Suprapubic skin (tissue), 4 donors: ENCODE data around the gene TSKU. TPM values are rescaled to one million over a fixed set of nuclear protein-coding genes. Genes with fewer than 3 reads are reported as not detected.
"Not testable (repeated sequence)": the region's sequence is repeated elsewhere in the genome, so short reads cannot be mapped to it uniquely, and the experiment has no call there.

Experiments used
- DNase-seq, 2 donors: peaks; one replicate each; pipeline ENCODE4 v3.0.0-alpha.2; 2019; ENCODE audit warnings: low spot score in 2 of 2
- H3K27ac ChIP-seq: fragments of 200-600 bp; sonication (generic); one replicate; pipeline ENCODE4 v1.5.1; 2019
- H3K27me3 ChIP-seq: fragments of 200-600 bp; sonication (generic); one replicate; pipeline ENCODE4 v1.5.1; 2019
- H3K36me3 ChIP-seq: fragments of 200-600 bp; sonication (generic); one replicate; pipeline ENCODE4 v1.5.1; 2019
- H3K4me1 ChIP-seq: fragments of 200-600 bp; sonication (generic); one replicate; pipeline ENCODE4 v1.5.1; 2019
- H3K4me3 ChIP-seq: fragments of 200-600 bp; sonication (generic); one replicate; pipeline ENCODE4 v1.5.1; 2019; ENCODE audit warnings: mild to moderate bottlenecking
- H3K9me3 ChIP-seq: fragments of 200-600 bp; sonication (generic); one replicate; pipeline ENCODE4 v1.5.1; 2019
- EP300 ChIP-seq: sonication (generic); formaldehyde crosslinking; IDR thresholded peaks from one replicate; pipeline ENCODE4 v1.6.1; 2017; ENCODE audit warnings: antibody characterized with exemption
- POLR2A ChIP-seq, 2 donors: fragments of 450-650 bp; IDR thresholded peaks; one replicate each; pipeline ENCODE4 v1.6.1; 2017; ENCODE audit warnings: antibody characterized with exemption in 2 of 2, mild to moderate bottlenecking in 2 of 2, moderate library complexity in 2 of 2
- POLR2AphosphoS5 ChIP-seq, 3 donors: sonication (generic); formaldehyde crosslinking; IDR thresholded peaks; one replicate each; pipeline ENCODE4 v1.6.1; 2017; ENCODE audit warnings: antibody characterized with exemption in 3 of 3
- WGBS: methylation state at CpG from one replicate; pipeline ENCODE4 v1.1.5; 2018; 5-methylcytosine and 5-hydroxymethylcytosine counted together
- total RNA-seq, 4 donors: library from RNA; depleted of rRNA; stranded (reverse); fragments of >200 nt; gene quantifications; one replicate each; pipeline ENCODE4 v1.1.0, GENCODE V29; 2016
- TF ChIP-seq, protein P1 (sequence below), 2 donors: fragments of 200-600 bp in 1 of 2; fragments of 450-650 bp in 1 of 2; sonication (generic) in 1 of 2; IDR thresholded peaks; one replicate each; pipeline ENCODE4 v1.5.1; 2016 to 2019; ENCODE audit warnings: antibody characterized with exemption in 2 of 2, mild to moderate bottlenecking in 1 of 2, moderate library complexity in 1 of 2

TSKU gene
- total RNA-seq, 4 donors from 2014 or later, result 85.5 to 155 (median 128) TPM

DNA sequence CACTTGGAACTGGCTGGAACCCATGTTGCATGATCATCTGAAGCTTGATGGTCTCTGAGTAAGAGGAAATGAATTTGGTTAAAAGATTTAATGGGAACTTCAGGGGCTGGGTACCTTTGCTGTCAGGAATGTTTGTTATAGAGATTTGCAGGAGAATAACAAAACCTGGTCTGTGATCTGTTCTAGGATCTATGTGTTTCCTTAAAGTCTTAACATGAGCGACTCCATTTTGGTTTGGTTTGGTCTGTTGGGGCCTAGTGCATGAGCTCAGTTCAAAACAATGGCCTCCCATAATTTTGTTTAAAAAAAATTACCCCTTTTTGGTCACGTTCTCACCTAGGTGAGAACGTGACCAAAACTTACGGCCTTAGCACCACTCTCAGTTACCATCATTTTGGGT, 28.1 kb downstream of the TSKU start:
- H3K36me3 ChIP-seq, result no peaks in the 10 kb centered on the region
- H3K27ac ChIP-seq, result no peak overlapping the region
- 100% methylated on average over 4 of the region's 4 CpGs for WGBS
- TF ChIP-seq EP300, result no peak
- no peak for TF ChIP-seq POLR2AphosphoS5 (IDR thresholded peaks at IDR 0.05)
- TF ChIP-seq POLR2A (IDR thresholded peaks at IDR 0.05), result no peak
- TF ChIP-seq, protein P1, sequence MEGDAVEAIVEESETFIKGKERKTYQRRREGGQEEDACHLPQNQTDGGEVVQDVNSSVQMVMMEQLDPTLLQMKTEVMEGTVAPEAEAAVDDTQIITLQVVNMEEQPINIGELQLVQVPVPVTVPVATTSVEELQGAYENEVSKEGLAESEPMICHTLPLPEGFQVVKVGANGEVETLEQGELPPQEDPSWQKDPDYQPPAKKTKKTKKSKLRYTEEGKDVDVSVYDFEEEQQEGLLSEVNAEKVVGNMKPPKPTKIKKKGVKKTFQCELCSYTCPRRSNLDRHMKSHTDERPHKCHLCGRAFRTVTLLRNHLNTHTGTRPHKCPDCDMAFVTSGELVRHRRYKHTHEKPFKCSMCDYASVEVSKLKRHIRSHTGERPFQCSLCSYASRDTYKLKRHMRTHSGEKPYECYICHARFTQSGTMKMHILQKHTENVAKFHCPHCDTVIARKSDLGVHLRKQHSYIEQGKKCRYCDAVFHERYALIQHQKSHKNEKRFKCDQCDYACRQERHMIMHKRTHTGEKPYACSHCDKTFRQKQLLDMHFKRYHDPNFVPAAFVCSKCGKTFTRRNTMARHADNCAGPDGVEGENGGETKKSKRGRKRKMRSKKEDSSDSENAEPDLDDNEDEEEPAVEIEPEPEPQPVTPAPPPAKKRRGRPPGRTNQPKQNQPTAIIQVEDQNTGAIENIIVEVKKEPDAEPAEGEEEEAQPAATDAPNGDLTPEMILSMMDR (IDR thresholded peaks at IDR 0.05), result no peak
- peaks cover 6% of the 10 kb centered on the region for H3K9me3 ChIP-seq
- H3K27me3 ChIP-seq, result no peaks in the 10 kb centered on the region
- peaks cover 23% of the 10 kb centered on the region for H3K4me1 ChIP-seq
- H3K4me3 ChIP-seq, result no peak overlapping the region
- DNase-seq, result peak in 1 of 2 donors; percentile 4

DNA sequence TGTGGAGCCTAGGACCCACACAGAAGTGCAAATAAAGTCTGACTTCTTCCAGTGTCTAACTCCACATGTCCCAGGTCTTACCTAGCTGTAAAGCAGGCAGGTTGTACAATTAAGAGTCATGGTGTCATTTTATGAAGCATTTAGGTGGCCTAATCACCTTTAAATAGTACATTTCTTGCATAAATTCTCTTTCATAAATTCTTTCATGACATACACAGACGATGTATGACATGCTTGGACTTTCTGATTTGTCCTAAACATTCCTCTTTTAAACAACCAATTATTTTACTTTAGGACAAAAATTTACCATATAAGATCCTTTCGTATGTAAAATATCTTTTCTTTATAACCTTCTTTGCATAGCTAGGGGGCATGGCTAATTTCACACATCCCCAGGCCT, 31.3 kb downstream of the TSKU start:
- H3K9me3 ChIP-seq, result peaks cover 6% of the 10 kb centered on the region
- 94% methylated on average over 2 of the region's 2 CpGs for WGBS
- no peak overlapping the region for H3K4me3 ChIP-seq

DNA sequence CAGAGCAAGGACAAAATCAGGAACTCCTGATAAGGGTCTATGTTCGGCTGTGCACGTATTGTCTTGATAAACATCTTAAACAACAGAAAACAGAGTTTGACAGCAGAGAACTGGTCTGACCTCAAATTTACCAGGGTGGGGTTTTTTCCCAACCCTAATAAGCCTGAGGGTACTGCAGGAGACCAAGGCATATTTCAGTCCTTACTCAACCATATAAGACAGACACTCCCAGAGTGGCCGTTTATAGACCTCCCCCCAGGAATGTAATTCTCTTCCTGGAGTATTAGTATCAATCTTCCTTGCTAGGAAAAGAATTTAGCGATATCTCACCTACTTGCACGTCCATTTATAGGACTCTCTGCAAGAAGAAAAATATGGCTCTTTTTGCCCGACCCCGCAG, 32.5 kb downstream of the TSKU start:
- H3K9me3 ChIP-seq, DNase-seq, H3K27me3 ChIP-seq, H3K4me3 ChIP-seq, H3K4me1 ChIP-seq, H3K27ac ChIP-seq, H3K36me3 ChIP-seq: not testable (repeated sequence)
- 88% methylated on average over 7 of the region's 7 CpGs for WGBS

More for the DNA sequence above, 31.3 kb downstream of the TSKU start:
- H3K36me3 ChIP-seq, result no peaks in the 10 kb centered on the region
- H3K27ac ChIP-seq, result no peak overlapping the region
- DNase-seq, result no peak
- H3K27me3 ChIP-seq, result no peaks in the 10 kb centered on the region
- TF ChIP-seq, protein P1 (IDR thresholded peaks at IDR 0.05), result no peak
- TF ChIP-seq EP300 (no peak), POLR2A (IDR thresholded peaks at IDR 0.05) (no peak), POLR2AphosphoS5 (IDR thresholded peaks at IDR 0.05) (no peak)
- peaks cover 4% of the 10 kb centered on the region for H3K4me1 ChIP-seq

DNA sequence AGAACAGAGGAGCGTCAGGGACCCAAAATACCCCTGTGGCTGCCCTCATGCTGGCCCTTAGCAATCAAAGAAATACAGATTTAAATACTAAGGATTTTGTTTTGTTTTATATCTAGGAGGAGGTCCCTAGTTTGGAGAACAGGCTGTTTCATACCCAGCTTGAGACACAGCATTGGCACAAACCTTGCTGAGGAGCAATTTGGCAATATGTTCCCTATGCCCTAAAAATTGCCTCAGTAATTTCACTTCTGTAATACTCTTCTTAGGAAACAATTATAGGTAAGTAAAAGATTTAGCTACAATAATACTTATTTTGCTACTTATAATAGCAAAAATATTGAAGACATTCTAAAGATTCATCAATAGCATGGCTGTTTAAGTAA, 37.0 kb downstream of the TSKU start:
- TF ChIP-seq POLR2AphosphoS5 (IDR thresholded peaks at IDR 0.05) (no peak), POLR2A (IDR thresholded peaks at IDR 0.05) (no peak), EP300 (no peak)
- TF ChIP-seq, protein P1 (IDR thresholded peaks at IDR 0.05), result no peak
- no peak overlapping the region for H3K27ac ChIP-seq
- 100% methylated on average over 1 of the region's 1 CpG for WGBS
- no peaks in the 10 kb centered on the region for H3K36me3 ChIP-seq
- peaks cover 3% of the 10 kb centered on the region for H3K9me3 ChIP-seq
- H3K4me1 ChIP-seq, result peaks cover 18% of the 10 kb centered on the region
- no peak for DNase-seq
- H3K4me3 ChIP-seq, result no peak overlapping the region
- H3K27me3 ChIP-seq, result no peaks in the 10 kb centered on the region

DNA sequence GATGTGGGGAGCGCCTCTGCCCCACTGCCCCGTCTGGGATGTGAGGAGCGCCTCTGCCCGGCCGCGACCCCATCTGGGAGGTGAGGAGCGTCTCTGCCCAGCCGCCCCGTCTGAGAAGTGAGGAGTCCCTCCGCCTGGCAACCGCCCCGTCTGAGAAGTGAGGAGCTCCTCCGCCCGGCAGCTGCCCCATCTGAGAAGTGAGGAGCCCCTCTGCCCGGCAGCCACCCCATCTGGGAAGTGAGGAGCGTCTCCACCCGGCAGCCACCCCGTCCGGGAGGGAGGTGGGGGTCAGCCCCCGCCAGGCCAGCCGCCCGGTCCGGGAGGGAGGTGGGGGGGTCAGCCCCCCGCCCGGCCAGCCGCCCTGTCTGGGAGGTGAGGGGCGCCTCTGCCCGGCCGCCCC, 38.2 kb downstream of the TSKU start:
- not testable (repeated sequence) for H3K9me3 ChIP-seq, H3K27ac ChIP-seq, H3K4me3 ChIP-seq, H3K27me3 ChIP-seq, DNase-seq, H3K36me3 ChIP-seq
- WGBS, result 97% methylated on average over 11 of the region's 29 CpGs
- peaks cover 28% of the 10 kb centered on the region for H3K4me1 ChIP-seq

DNA sequence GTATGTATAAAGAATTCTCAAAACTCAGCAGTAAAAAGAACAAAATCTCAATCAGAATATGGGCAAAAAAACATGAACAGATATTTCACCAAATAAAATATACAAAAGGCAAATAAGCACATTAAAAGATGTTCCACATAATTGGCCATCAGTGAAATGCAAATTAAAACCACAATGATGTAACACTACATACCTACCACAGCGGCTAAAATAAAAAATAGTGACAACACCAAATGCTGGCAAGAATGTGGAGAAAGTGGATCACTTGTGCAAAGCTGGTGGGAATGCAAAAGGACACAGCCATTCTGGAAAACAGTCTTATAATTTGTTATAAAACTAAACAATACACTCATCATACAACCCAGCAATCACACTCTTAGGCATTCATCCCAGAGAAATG, 39.2 kb downstream of the TSKU start:
- no peaks in the 10 kb centered on the region for H3K27me3 ChIP-seq
- no peaks in the 10 kb centered on the region for H3K36me3 ChIP-seq
- TF ChIP-seq POLR2AphosphoS5 (IDR thresholded peaks at IDR 0.05), result no peak
- TF ChIP-seq EP300, result no peak
- TF ChIP-seq POLR2A (IDR thresholded peaks at IDR 0.05), result no peak
- TF ChIP-seq, protein P1 (IDR thresholded peaks at IDR 0.05), result no peak
- no peaks in the 10 kb centered on the region for H3K9me3 ChIP-seq
- H3K27ac ChIP-seq, result no peak overlapping the region
- no peak overlapping the region for H3K4me3 ChIP-seq
- no peak for DNase-seq
- WGBS, result 61% methylated on average over 1 of the region's 1 CpG
- H3K4me1 ChIP-seq, result peaks cover 28% of the 10 kb centered on the region
